ENCODE measurements around the gene TRAF3.

TRAF3 gene

DNA sequence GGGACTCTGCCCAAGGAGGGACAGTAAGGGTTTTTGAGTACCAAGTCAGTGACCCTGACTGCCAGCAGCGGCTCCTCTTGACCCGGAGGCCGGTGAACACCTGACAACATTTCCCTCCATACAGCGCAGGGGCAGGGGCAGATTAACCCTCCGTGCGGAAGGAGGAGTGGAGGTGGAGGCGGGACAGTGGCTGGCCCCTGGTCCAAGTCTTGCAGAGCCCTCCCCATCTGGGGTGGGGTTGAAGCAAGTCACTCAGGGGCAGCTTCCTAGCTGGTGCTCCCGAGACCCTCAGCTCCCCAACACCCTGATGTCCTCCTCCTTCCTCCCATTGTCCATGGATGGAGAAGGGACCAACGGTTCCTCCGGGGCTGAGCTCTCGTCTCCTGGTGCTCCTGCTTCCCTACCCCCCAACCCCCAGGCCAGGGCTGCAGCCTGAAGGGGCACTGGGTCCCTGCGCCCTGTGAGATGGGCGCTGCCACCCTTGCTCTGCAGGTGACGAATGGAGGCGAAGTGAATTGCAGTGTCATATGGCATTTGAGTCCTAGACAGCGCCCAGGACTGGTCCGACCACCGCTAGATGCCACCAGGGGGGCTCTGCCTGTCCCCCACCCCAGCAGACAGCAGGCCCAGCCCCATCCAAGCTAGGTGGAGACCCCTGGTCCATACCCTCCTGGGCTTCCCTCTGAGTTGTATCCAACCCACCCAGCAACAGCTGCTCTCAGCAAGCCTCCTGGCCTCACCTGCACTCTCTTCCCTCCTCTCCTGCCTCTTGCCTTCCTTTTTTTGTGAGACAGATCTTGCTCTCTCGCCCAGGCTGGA, 138.3 kb downstream of the TRAF3 start:
- no peak for TF ChIP-seq CREB1 (IDR thresholded peaks at IDR 0.05; ENCODE audit: low read depth)
- TF ChIP-seq EGR1 (IDR thresholded peaks at IDR 0.05), result no peak
- no peak for TF ChIP-seq FOXM1 (IDR thresholded peaks at IDR 0.05; ENCODE audit: borderline replicate concordance, low read depth)
- TF ChIP-seq TAF1 (IDR thresholded peaks at IDR 0.05; ENCODE audit: low read depth), result no peak
- TF ChIP-seq NFIC (IDR thresholded peaks at IDR 0.05), result no peak
- no peak for TF ChIP-seq MAX (IDR thresholded peaks at IDR 0.05)
- no peak for TF ChIP-seq USF1 (IDR thresholded peaks at IDR 0.05)
- TF ChIP-seq EP300 (IDR thresholded peaks at IDR 0.05; ENCODE audit: borderline replicate concordance), result no peak
- no peak for TF ChIP-seq YY1 (IDR thresholded peaks at IDR 0.05; ENCODE audit: low read depth)
- TF ChIP-seq ZBTB7A (IDR thresholded peaks at IDR 0.05; ENCODE audit: low read depth), result no peak
- TF ChIP-seq, protein P1, sequence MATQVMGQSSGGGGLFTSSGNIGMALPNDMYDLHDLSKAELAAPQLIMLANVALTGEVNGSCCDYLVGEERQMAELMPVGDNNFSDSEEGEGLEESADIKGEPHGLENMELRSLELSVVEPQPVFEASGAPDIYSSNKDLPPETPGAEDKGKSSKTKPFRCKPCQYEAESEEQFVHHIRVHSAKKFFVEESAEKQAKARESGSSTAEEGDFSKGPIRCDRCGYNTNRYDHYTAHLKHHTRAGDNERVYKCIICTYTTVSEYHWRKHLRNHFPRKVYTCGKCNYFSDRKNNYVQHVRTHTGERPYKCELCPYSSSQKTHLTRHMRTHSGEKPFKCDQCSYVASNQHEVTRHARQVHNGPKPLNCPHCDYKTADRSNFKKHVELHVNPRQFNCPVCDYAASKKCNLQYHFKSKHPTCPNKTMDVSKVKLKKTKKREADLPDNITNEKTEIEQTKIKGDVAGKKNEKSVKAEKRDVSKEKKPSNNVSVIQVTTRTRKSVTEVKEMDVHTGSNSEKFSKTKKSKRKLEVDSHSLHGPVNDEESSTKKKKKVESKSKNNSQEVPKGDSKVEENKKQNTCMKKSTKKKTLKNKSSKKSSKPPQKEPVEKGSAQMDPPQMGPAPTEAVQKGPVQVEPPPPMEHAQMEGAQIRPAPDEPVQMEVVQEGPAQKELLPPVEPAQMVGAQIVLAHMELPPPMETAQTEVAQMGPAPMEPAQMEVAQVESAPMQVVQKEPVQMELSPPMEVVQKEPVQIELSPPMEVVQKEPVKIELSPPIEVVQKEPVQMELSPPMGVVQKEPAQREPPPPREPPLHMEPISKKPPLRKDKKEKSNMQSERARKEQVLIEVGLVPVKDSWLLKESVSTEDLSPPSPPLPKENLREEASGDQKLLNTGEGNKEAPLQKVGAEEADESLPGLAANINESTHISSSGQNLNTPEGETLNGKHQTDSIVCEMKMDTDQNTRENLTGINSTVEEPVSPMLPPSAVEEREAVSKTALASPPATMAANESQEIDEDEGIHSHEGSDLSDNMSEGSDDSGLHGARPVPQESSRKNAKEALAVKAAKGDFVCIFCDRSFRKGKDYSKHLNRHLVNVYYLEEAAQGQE (IDR thresholded peaks at IDR 0.05; ENCODE audit: low read depth), result no peak
- TF ChIP-seq CEBPB (IDR thresholded peaks at IDR 0.05), result no peak
- no peak for TF ChIP-seq TEAD4 (IDR thresholded peaks at IDR 0.05)
- TF ChIP-seq TCF12 (IDR thresholded peaks at IDR 0.05; ENCODE audit: low read depth), result no peak
- TF ChIP-seq RAD21 (IDR thresholded peaks at IDR 0.05; ENCODE audit: low read depth), result no peak

DNA sequence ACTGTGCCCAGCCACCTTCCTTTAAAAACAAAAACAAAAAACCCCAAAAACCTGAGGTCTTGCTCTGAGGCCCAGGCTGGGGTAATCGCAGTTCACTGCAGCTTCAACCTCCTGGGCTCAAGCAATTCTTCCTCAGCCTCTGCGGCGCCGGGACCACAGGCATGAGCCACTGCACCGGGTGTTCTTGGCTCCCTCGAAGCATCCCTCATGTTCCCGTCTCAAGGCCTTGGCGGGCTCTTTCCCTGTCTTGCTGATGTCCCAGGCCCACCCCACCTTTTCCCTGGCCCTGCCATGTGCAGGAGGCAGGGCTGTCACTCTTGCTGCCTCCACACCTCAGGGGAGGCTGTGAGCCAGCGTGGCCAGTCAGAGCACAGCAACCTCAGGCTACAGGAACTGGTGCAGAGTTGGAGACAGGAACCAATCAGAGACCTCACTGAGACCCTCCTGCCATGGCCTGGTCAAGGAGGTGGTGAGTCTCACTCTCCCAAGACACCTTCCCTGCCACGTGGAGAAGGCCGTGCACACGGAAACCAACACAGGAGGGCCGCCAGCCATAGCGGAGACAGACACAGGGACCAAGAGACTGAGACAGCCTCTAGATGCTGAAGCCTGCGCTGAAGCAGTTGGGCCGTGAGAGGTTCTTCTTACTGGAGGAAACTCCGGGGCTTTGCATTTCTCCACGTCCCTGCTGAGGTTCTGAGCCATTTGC, 139.3 kb downstream of the TRAF3 start:
- TF ChIP-seq TCF12 (IDR thresholded peaks at IDR 0.05; ENCODE audit: low read depth) (no peak), YY1 (IDR thresholded peaks at IDR 0.05; ENCODE audit: low read depth) (no peak), ZBTB7A (IDR thresholded peaks at IDR 0.05; ENCODE audit: low read depth) (no peak)

- TF ChIP-seq CREB1 (IDR thresholded peaks at IDR 0.05; ENCODE audit: low read depth) (no peak), TEAD4 (IDR thresholded peaks at IDR 0.05) (no peak), EGR1 (IDR thresholded peaks at IDR 0.05) (no peak), ZBTB7A (IDR thresholded peaks at IDR 0.05; ENCODE audit: low read depth) (no peak), NFIC (IDR thresholded peaks at IDR 0.05) (no peak)
- TF ChIP-seq, protein P1 (IDR thresholded peaks at IDR 0.05; ENCODE audit: low read depth), result no peak
Observed at GRCh38 chr14:102917056-102917385, 139.8 kb downstream of the TRAF3 start.

DNA sequence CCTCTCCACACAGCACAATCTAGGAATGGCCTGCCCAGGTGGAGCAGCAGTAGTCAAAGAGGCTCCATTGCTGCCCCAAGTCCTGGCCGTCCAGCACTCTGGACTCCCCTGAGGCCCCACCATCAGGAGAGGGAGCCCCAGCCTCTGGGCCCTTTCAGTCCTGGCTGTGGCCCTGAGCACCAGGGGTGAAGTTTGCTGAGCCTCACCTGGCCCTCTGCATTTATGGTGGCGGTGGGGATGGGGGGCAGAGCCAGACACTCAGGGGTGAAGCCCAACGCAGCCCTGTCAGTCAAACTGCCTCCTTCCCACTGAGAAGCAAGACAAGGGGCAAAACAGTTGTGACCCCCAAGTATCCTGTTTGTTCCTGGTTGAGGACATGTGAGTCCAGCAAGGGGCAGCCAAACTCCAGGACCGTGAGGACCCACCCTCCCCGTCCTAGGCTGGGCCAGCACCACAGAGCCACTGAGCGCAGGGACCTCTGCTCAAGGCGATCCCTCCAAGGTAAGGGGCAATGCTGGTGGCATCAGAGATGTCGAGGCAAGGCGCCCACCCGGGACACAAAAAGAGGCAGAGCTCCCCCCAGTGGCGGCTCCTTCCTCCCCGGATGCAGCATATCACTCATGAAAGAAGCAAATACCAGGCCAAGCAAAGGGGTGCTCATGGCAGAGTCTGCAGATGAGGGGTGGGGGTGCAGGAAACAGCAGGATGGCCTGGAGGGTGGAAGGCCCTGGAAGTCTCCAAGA, 140.4 kb downstream of the TRAF3 start:
- TF ChIP-seq RAD21 (IDR thresholded peaks at IDR 0.05; ENCODE audit: low read depth) (peak; percentile 80), ZBTB7A (IDR thresholded peaks at IDR 0.05; ENCODE audit: low read depth) (no peak; the same call in 1 of the 2 replicates)

GRCh38 chr14:102918438-102918837, 141.2 kb downstream of the TRAF3 start:
- no peak for TF ChIP-seq MAX (IDR thresholded peaks at IDR 0.05)
- no peak for TF ChIP-seq ZBTB7A (IDR thresholded peaks at IDR 0.05; ENCODE audit: low read depth)
- no peak for TF ChIP-seq TCF12 (IDR thresholded peaks at IDR 0.05; ENCODE audit: low read depth)
- TF ChIP-seq USF1 (IDR thresholded peaks at IDR 0.05), result no peak
- no peak for TF ChIP-seq YY1 (IDR thresholded peaks at IDR 0.05; ENCODE audit: low read depth)
- TF ChIP-seq TAF1 (IDR thresholded peaks at IDR 0.05; ENCODE audit: low read depth), result no peak
- TF ChIP-seq CREB1 (IDR thresholded peaks at IDR 0.05; ENCODE audit: low read depth), result no peak
- TF ChIP-seq CEBPB (IDR thresholded peaks at IDR 0.05), result no peak
- TF ChIP-seq FOXM1 (IDR thresholded peaks at IDR 0.05; ENCODE audit: borderline replicate concordance, low read depth), result no peak
- TF ChIP-seq EP300 (IDR thresholded peaks at IDR 0.05; ENCODE audit: borderline replicate concordance), result no peak
- TF ChIP-seq EGR1 (IDR thresholded peaks at IDR 0.05), result no peak
- TF ChIP-seq NFIC (IDR thresholded peaks at IDR 0.05), result no peak
- TF ChIP-seq RAD21 (IDR thresholded peaks at IDR 0.05; ENCODE audit: low read depth), result no peak
- TF ChIP-seq, protein P1 (IDR thresholded peaks at IDR 0.05; ENCODE audit: low read depth), result no peak
